DOHH2 (cell line): ENCODE results near the gene OSBPL10.

ENCODE experiments used
- H3F3A ChIP-seq: fragments of 200-600 bp; sonication (generic), shearing (Covaris generic); 2 replicates; pipeline ENCODE4 v1.6.0; 2016; ENCODE audit warnings: antibody characterized with exemption, mild to moderate bottlenecking; ENCODE audit not compliant: control insufficient read depth, insufficient read depth
- H3K27ac ChIP-seq: fragments of 200-600 bp; sonication (generic); 2 replicates; pipeline ENCODE4 v1.5.1; 2014; ENCODE audit warnings: low read depth, mild to moderate bottlenecking, low read length, moderate library complexity
- H3K27me3 ChIP-seq: fragments of 200-600 bp; sonication (generic); 2 replicates; pipeline ENCODE4 v1.6.1; 2014; ENCODE audit warnings: mild to moderate bottlenecking, low read length, mixed read lengths; ENCODE audit not compliant: control insufficient read depth
- H3K36me3 ChIP-seq: fragments of 200-600 bp; sonication (generic); 2 replicates; pipeline ENCODE4 v1.6.1; 2014; ENCODE audit warnings: mild to moderate bottlenecking, low read length, moderate library complexity, mixed read lengths; ENCODE audit not compliant: control insufficient read depth
- H3K4me1 ChIP-seq: fragments of 200-600 bp; sonication (generic); 2 replicates; pipeline ENCODE4 v1.6.1; 2014; ENCODE audit warnings: mild to moderate bottlenecking, low read length, mixed read lengths; ENCODE audit not compliant: control insufficient read depth
- H3K4me2 ChIP-seq: fragments of 200-600 bp; sonication (generic); 2 replicates; pipeline ENCODE4 v1.6.0; 2014; ENCODE audit warnings: mild to moderate bottlenecking, low read length, moderate library complexity
- H3K4me3 ChIP-seq: fragments of 200-600 bp; sonication (generic); 2 replicates; pipeline ENCODE4 v1.5.1; 2014; ENCODE audit warnings: mild to moderate bottlenecking, low read length, mixed read lengths
- H3K79me2 ChIP-seq: fragments of 200-600 bp; sonication (generic); 2 replicates; pipeline ENCODE4 v1.6.1; 2014; ENCODE audit warnings: mild to moderate bottlenecking, low read length, mixed read lengths; ENCODE audit not compliant: control insufficient read depth
- H3K9me2 ChIP-seq: fragments of 200-600 bp; sonication (generic); replicated peaks from 2 replicates; pipeline ENCODE4 v1.6.1; 2014; ENCODE audit warnings: mild to moderate bottlenecking, low read length, mixed read lengths; ENCODE audit not compliant: control insufficient read depth
- H3K9me3 ChIP-seq: fragments of 200-600 bp; sonication (generic); 2 replicates; pipeline ENCODE4 v1.6.1; 2014; ENCODE audit warnings: antibody characterized with exemption, low read length, mixed read lengths; ENCODE audit not compliant: control insufficient read depth, insufficient read depth
- H4K20me1 ChIP-seq: fragments of 200-600 bp; sonication (generic); 2 replicates; pipeline ENCODE4 v1.6.0; 2014; ENCODE audit warnings: low read depth, mild to moderate bottlenecking, antibody characterized with exemption, low read length, moderate library complexity; ENCODE audit not compliant: control insufficient read depth, insufficient read depth
- CTCF ChIP-seq: fragments of 200-600 bp; sonication (generic); IDR thresholded peaks from one replicate; pipeline ENCODE4 v1.5.1; 2014; ENCODE audit warnings: antibody characterized with exemption, mild to moderate bottlenecking, low read depth, low read length; ENCODE audit not compliant: poor library complexity, severe bottlenecking
- EZH2phosphoT487 ChIP-seq: fragments of 200-600 bp; sonication (generic); IDR thresholded peaks from 2 replicates; pipeline ENCODE4 v1.6.1; 2017; ENCODE audit warnings: borderline replicate concordance, mild to moderate bottlenecking, antibody characterized with exemption, low read length, moderate library complexity, mixed read lengths

Gene OSBPL10

DNA sequence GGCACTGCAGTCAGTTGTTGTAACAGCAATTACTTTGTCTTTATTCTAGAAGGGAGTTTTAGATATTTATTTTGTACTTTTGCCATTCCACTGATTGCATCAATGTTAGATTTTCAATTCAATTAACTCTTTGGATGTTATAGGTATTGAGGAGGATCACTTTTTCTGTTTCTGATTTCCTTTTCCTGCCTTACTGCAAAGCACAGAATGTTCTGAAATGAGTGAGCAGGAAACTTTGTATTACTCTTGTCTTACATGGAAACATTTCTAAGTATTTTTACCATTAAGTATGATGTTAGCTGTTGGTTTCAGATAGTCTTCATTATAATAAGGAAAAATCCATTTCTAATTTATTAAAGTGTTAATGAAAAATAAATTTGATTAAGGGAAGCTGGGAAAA lies 80.5 kb downstream of the OSBPL10 start:
- no peaks in the 10 kb centered on the region for H3K27me3 ChIP-seq
- no peak for TF ChIP-seq CTCF
- no peak for TF ChIP-seq EZH2phosphoT487
- H3K9me3 ChIP-seq: no peaks in the 10 kb centered on the region
- H3K27ac ChIP-seq: no peak overlapping the region
- H3K4me2 ChIP-seq: no peak overlapping the region
- peaks cover 20% of the 10 kb centered on the region for H4K20me1 ChIP-seq
- H3K79me2 ChIP-seq: peaks cover 91% of the 10 kb centered on the region
- no peaks in the 10 kb centered on the region for H3K9me2 ChIP-seq
- H3K4me1 ChIP-seq: peaks cover 68% of the 10 kb centered on the region
- 0 out of 2 replicates have a peak, but pooled peaks cover 2% of the 10 kb centered on the region for H3F3A ChIP-seq
- no peak overlapping the region for H3K4me3 ChIP-seq
- peaks cover 16% of the 10 kb centered on the region for H3K36me3 ChIP-seq

- no peak overlapping the region for H3K27ac ChIP-seq
- H3K79me2 ChIP-seq: peaks cover 92% of the 10 kb centered on the region
- peaks cover 5% of the 10 kb centered on the region; the same call in 1 of the 2 replicates for H4K20me1 ChIP-seq
- no peaks in the 10 kb centered on the region for H3K9me3 ChIP-seq
- H3K4me2 ChIP-seq: no peak overlapping the region
- H3F3A ChIP-seq: 0 out of 2 replicates have a peak, but pooled peaks cover 2% of the 10 kb centered on the region
- H3K4me1 ChIP-seq: peaks cover 71% of the 10 kb centered on the region
- no peaks in the 10 kb centered on the region for H3K27me3 ChIP-seq
- H3K4me3 ChIP-seq: no peak overlapping the region
- peaks cover 16% of the 10 kb centered on the region for H3K36me3 ChIP-seq
- no peak for TF ChIP-seq EZH2phosphoT487
- TF ChIP-seq CTCF: no peak
- no peaks in the 10 kb centered on the region for H3K9me2 ChIP-seq
These were observed 84.2 kb downstream of the OSBPL10 start for GRCh38 chr3:31896648-31897433.

- H3K4me1 ChIP-seq: peaks cover 71% of the 10 kb centered on the region
- no peak overlapping the region for H3K27ac ChIP-seq
- H3K79me2 ChIP-seq: peaks cover 92% of the 10 kb centered on the region
These were observed 85.0 kb downstream of the OSBPL10 start for GRCh38 chr3:31896026-31896425.

More at GRCh38 chr3:31896026-31896425, 85.0 kb downstream of the OSBPL10 start:
- Histone ChIP-seq H3K9me2 (no peaks in the 10 kb centered on the region), H3K36me3 (peaks cover 16% of the 10 kb centered on the region), H3K27me3 (no peaks in the 10 kb centered on the region), H3K9me3 (no peaks in the 10 kb centered on the region), H3F3A (0 out of 2 replicates have a peak, but pooled peaks cover 2% of the 10 kb centered on the region), H3K4me3 (no peak overlapping the region), H4K20me1 (peaks cover 3% of the 10 kb centered on the region; the same call in 1 of the 2 replicates), H3K4me2 (no peak overlapping the region)
- TF ChIP-seq EZH2phosphoT487 (no peak), CTCF (no peak)
